Activated T-helper 9 cell treated with anti-CD3 and anti-CD28 coated beads, Interleukin-2, amount 50 U/mL, for 16 hours (primary cell): ENCODE results near the gene TMEM273.

Source experiments
- DNase-seq: peaks from one replicate; pipeline ENCODE4 v3.0.0-alpha.2; 2020; ENCODE audit warnings: low read depth

TMEM273 gene

GRCh38 chr10:49115796-49116508, 72.2 kb downstream of the TMEM273 start:
- DNase-seq: no peak

GRCh38 chr10:49115015-49115795, 73.0 kb downstream of the TMEM273 start, which contains the start of gene VSTM4:
TSS of gene VSTM4 (minus strand) at chr10:49115522. CDS start at chr10:49115485, 37 bp downstream.
- no peak for DNase-seq

GRCh38 chr10:49114718-49115014, 73.5 kb downstream of the TMEM273 start:
- no peak for DNase-seq

GRCh38 chr10:49113741-49114141, 74.5 kb downstream of the TMEM273 start:
- DNase-seq: no peak

- DNase-seq: no peak
These were observed 75.3 kb downstream of the TMEM273 start for GRCh38 chr10:49112851-49113250.

GRCh38 chr10:49112098-49112497, 76.1 kb downstream of the TMEM273 start:
- no peak for DNase-seq

GRCh38 chr10:49111320-49111698, 76.9 kb downstream of the TMEM273 start:
- no peak for DNase-seq

- no peak for DNase-seq
These were observed 77.4 kb downstream of the TMEM273 start for GRCh38 chr10:49110684-49111319.

GRCh38 chr10:49109669-49110340, 78.4 kb downstream of the TMEM273 start:
- no peak for DNase-seq

- no peak for DNase-seq
These were observed 79.5 kb downstream of the TMEM273 start for GRCh38 chr10:49108656-49109055.

- no peak for DNase-seq
These were observed 80.3 kb downstream of the TMEM273 start for GRCh38 chr10:49107887-49108267.

GRCh38 chr10:49107111-49107886, 80.9 kb downstream of the TMEM273 start:
- DNase-seq: no peak

GRCh38 chr10:49106451-49106850, 81.7 kb downstream of the TMEM273 start:
- DNase-seq: no peak

GRCh38 chr10:49105076-49105475, 83.1 kb downstream of the TMEM273 start:
- DNase-seq: no peak
